NCI-H146 treated with DMSO at 0.1 percent for 48 hours (cell line): ENCODE results near the gene SLC1A2.

ENCODE experiments used
- DNase-seq: peaks from one replicate; lab custom pipeline; 2025; ENCODE audit not compliant: unreplicated experiment; lab: John Stamatoyannopoulos, UW

The SLC1A2 gene

DNA sequence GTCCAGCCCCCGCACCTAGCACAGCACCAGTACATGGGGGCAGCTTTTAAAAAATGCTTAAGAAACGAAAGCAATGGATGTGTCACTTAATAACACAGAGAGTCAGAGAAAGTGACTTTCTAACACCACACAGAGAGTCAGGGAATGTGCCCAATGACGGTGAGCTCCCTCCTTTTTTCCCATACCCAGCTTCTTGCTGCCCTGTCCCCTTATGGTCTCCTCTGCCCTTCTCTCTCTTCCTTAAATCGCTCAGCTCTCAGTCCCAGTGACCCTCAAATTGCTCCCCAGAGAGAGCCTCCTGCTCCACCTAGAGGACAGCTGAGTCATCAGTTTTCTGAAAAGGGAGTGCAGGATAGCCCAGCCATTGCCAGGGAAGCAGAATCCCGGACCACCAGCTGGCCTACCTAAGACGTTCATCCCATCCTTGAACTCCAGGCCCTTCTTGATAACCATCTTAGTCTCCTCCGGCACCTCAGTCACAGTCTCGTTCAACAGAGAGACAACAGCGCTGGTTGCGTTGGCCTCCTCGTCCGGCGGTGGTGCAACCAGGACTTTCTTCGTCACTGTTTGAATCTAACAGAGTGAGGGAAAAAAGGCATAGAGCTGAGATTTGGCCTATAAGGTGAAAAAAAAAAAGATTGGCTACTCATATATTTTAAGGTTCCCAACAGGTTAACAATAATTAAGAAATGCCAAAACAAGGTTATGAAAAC is 113.5 kb downstream of the SLC1A2 start:
- DNase-seq, result no peak

GRCh38 chr11:35304900-35305460 is 114.4 kb downstream of the SLC1A2 start:
- DNase-seq, result no peak

- DNase-seq, result peak; percentile 5
Observed at GRCh38 chr11:35304386-35304775, 115.0 kb downstream of the SLC1A2 start.

DNA sequence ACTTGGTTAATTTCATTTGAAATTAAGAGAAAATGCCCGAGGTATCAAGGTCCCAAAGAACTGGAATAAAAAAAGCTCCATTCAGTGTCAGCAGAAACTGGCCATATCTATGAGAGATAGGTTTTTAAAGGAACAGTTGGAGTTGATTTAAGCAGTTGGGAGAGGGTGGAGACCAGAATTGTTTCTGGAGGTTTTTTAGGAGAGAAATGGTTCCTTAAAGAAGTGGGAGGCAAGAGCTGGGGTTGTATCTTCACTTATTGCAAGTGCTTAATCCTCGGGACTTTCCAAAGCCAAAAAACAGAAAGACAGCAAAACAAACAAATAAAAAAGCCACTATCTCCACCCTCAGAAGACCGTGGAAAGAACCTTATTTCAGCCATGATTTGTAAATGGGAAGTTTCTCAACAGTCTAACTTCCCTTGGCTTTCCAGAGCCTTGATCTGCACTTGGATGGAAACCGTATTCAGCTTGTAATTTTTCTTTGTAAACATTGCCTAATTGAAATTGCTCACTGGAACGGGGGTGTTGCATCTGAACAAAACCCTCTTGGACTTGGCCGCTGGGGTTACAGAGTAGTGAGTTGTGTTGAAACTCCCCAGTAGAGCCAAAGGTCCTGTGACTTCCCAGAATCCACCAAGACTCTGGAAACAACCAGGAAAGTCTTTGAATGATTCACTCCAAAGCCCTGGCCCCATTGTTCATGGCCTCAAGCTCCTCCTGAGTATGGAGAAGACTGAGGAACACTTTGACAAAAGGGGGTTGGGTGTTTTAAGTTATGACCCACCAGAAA is 115.6 kb downstream of the SLC1A2 start:
- no peak for DNase-seq

DNA sequence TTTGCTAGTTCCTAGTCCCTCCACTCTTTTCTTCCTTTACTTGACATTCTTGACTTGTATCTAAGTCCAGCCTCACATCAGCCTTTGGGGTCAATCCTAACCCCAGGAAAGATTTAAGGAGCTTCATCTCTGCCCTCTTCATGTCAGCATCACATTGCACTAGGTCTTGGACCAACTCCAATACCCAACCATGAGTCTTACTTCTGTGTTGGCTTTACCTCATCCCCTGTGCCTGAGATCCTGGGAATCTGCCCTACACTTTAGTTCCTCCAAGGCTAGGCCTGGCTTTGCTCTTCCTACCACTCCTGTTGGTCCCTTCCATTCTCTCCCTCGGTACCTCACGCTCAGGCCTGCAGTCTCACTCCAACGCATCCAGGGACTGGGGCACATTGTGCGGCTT is 117.0 kb downstream of the SLC1A2 start:
- no peak for DNase-seq

DNA sequence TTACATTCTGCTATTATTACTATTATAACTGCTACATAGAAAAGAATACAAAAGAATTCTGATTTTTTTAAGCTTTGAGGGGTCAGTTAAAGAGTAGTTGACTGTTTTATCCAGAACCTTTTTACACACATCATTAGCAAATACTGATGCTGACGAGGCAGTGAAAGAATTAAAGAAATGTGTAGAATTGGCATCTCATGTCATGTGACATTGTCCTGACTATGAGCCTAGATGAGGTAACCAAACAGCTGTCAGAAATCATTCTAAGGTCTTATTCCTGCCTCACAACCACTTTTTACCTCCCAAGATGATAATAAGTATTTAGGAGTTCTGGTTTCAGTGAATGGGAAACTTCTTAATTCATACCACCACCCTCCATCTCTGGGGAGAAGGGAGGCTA is 121.0 kb downstream of the SLC1A2 start:
- no peak for DNase-seq

- no peak for DNase-seq
Observed at GRCh38 chr11:35295751-35296150, 123.6 kb downstream of the SLC1A2 start.

- no peak for DNase-seq
Observed at GRCh38 chr11:35293699-35294098, 125.7 kb downstream of the SLC1A2 start.

- no peak for DNase-seq
Observed at GRCh38 chr11:35293035-35293434, 126.3 kb downstream of the SLC1A2 start.

- no peak for DNase-seq
Observed at GRCh38 chr11:35292279-35292678, 127.1 kb downstream of the SLC1A2 start.

DNA sequence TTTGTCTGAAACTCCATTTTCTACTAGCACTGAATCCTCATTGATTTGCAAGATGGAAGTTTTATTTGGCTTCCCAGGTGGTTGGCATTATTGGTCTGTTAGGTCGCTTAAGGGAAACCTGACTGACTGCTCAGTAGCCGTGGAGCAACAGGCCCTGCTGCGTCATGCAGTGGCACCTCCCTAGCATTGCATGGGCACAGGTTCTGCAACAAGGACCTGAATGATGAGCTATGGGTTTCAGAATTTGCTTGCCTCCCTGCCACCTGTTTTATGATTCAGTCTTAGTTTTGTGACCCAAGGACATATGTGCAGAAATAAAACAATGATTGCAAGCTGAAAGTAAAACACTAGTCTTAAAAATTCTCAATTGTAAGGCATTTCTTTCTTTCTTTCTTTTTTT is 128.5 kb downstream of the SLC1A2 start:
- DNase-seq, result no peak

DNA sequence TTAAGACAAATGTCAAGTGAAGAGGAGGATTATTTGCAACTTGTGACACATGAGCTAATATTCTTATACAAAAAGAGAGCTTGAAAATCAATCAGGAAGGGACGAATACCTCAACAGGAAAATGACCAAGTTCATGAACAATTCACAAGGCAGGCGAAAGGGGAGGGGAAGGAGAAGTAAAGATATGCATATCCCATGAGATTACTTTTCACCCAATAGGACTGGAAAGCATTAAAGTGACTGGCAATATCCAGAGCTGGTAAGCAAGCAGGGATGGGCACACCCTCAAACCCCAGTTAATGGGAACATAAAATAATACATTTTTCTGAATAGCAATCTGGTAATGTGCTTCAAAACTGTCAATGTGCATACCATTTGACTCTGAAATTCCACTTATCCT is 129.5 kb downstream of the SLC1A2 start:
- DNase-seq, result no peak

- no peak for DNase-seq
Observed at GRCh38 chr11:35288817-35289541, 130.4 kb downstream of the SLC1A2 start.

DNA sequence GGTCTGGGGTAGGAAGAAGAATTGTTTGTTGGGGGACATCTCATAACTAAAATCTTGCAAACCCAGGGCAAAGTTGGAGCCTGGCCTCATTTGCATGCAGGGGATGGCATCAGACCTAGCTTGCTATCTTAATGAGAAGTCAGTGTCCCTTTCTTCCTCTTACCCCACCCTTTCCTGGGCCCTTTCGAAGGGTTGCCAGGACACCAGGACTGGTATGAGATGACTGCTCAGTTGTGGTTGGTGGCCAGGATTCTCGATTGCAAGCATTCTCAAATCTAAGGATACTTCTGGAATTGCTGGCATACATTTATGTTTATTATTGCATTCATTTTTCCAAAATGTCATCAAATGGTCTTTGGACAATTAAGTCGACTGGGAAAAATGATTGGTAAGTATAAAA is 131.0 kb downstream of the SLC1A2 start:
- DNase-seq, result no peak

- no peak for DNase-seq
Observed at GRCh38 chr11:35287344-35287890, 131.9 kb downstream of the SLC1A2 start.

DNA sequence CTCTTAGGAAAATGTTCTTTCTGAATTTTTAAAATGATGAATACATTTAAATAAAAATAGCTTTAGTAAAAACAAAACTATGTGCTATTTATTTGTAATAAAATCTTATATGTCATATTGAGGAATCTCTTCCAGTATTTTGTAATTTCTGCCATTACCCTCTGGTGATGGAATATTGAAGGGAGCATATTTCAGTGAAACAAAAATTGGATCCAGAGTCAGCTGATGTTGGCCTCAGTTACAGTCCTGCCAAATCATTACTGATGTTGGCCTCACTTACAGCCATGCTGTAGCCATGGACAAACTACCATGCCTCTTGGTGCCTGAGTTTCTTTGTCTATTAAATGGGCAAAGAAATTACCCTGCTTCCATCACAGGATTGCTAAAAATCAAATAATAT is 133.2 kb downstream of the SLC1A2 start:
- no peak for DNase-seq

- no peak for DNase-seq
Observed at GRCh38 chr11:35285471-35285870, 133.9 kb downstream of the SLC1A2 start.

DNA sequence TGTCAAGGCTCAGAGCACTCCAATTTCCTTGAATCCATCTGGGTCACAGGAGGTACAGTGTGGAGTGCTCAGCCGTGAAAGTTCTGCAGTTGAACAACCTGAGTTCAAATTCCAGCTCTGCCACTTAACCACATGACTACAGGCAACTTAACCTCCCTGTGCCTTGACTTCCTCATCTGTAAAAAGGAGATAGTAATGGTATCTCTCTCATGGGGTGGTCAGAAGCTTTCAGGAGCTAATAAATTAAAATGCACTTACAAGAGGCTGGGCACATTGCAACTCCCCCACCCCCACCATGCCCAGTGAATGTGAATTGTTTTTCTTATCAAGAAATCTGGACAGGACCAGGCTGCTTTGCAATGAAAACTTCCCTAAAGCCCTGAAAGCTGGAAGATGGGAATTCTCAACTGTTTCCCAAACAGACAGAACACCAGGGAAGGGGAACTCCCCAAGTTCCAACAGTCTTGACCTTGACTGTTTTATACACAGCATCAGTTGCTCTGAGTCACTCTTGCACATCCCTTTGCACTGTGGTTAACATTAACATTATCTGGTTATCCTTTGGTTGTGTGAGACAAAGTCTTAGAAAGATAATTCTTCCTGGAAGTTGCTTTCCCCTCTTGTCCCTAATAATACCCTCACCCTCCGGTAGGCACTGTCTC is 137.0 kb downstream of the SLC1A2 start:
- no peak for DNase-seq

DNA sequence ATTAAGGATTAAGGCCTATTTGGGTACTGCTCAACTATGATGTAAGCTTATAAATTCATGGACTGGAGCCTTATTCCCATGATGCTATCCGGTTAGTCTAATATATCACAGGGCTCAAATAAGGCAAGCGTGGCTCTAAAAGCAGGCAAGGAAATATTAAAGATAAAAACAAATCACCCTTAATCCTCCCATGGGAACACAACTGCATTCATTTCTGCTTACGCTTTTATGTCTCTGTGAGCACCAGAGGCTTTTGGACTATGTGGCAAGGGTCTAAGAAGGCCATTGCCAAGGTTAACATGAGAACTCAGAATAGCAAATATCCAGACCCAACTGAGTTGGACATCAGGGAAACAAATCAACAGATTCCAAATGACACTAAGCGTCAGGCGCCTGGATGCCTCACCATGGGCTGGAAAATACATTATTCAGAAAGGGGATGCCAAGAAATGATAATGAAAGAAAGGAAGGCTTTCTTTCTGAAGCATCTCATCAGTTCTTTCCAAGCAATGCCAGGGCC is 138.1 kb downstream of the SLC1A2 start:
- no peak for DNase-seq

DNA sequence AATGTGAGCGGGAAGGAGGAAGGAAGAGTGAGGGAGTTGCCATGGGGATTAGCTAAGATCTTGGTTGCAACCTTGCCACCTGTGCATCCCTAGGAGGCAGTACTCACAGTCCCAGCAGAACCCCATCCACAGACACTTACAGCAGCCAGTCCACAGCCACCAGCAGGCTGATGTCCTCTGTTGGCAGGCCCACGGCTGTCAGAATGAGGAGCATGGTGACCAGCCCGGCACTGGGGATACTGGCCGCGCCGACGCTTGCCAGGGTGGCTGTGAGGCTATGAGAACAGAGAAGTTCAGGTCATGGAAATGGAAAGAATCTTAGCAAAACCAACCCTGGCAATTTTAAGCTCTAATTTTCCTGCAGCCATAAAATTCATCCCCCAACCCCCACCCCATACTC is 138.6 kb downstream of the SLC1A2 start:
- no peak for DNase-seq

- DNase-seq, result no peak
Observed at GRCh38 chr11:35277827-35278226, 141.5 kb downstream of the SLC1A2 start.
